GM19468 (cell line): Measurements from ENCODE around the gene CELSR3.

Experiments used
- ATAC-seq: cut with Tn5 transposase; IDR thresholded peaks from one replicate; pipeline ENCODE4 v1.9.1; 2021; ENCODE audit warnings: mild to moderate bottlenecking, moderate library complexity, moderate number of reproducible peaks; ENCODE audit not compliant: unreplicated experiment; ENCODE audit errors: extremely low read depth

Gene CELSR3

DNA sequence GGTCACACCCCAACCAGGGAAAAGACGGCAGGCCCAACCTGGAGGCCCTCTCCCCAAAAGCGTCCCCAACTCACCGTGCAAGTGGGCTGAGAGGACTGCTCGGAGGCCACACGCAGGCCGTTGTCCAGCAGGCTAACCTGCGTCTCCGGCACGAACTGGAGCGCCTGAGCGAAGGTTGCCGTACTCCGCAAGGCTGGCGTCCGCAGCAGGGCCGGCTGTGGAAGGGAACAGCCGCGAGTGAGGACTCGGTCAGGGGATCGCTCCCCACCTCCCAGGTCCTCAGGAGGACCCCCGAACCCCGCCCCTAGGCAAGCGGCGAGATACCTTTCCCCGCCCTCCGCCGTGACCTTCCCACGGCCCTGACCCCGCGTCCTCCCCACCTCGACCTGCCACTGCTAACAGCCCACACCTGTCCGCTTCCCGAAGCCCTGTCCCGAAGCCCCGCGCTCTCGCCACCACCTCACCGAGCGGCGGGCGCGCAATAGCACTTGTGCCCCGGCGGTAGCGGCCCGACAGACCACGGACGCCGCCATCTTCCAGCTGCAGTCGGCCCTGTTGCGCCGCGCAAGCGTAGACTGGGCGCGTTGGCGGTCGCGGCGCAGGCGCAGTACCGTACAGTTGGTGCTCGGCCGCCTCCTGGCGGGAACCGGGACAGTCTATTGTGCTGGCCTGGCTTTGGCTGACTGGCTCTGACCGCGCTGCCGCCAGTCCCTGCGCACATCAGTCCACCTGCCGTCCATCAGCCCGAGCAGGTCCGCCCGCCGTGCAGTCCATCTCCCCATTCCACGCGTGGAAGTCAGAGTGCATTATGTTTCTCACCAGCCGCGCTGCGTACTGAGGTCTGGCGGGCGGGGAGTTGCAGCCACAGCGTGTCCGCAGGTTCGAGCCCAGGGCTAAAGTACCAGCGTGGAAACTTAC, 53.3 kb downstream of the CELSR3 start, which contains the start of gene UQCRC1:
Gene UQCRC1, minus strand, starts transcription at position 559 of the 918 bp plus-strand sequence. Its CDS starts 26 bp downstream, at position 533.
- ATAC-seq, result peak; percentile 92

DNA sequence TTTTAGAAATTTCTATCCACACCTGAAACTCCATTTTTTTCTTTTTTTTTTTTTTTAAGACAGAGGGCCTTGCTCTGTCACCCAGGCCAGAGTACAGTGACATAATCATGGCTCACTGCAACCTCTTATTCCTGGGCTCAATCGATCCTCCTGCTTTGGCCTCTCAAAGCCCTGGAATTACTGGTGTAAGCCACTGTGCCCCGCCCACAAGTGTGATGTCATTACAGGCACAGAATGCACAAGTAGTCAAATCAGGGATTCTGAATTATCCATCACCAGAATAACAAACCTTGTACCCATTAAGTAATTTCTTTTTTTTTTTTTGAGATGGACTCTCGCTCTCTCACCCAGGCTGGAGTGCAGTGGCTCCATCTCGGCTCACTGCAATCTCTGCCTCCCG, 55.2 kb downstream of the CELSR3 start:
- ATAC-seq, result no peak

DNA sequence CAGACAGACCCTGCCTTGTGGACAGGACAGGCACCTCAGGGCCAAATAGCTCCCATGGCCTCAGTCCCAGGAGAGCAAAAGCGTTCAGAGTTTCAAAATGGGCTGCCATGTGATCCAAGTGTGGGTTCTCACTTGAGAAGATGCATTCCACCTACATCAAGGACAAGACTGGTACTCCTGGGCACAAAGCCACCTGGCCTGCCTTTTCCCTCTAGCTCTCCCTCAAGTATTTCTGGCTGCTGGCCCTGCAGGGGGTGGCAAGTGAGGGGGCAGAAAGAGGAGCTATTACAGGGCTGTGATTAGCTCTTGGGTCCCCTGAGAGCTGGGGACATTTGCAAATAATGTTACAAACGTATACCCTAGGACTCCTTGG, 61.1 kb downstream of the CELSR3 start:
- no peak for ATAC-seq

DNA sequence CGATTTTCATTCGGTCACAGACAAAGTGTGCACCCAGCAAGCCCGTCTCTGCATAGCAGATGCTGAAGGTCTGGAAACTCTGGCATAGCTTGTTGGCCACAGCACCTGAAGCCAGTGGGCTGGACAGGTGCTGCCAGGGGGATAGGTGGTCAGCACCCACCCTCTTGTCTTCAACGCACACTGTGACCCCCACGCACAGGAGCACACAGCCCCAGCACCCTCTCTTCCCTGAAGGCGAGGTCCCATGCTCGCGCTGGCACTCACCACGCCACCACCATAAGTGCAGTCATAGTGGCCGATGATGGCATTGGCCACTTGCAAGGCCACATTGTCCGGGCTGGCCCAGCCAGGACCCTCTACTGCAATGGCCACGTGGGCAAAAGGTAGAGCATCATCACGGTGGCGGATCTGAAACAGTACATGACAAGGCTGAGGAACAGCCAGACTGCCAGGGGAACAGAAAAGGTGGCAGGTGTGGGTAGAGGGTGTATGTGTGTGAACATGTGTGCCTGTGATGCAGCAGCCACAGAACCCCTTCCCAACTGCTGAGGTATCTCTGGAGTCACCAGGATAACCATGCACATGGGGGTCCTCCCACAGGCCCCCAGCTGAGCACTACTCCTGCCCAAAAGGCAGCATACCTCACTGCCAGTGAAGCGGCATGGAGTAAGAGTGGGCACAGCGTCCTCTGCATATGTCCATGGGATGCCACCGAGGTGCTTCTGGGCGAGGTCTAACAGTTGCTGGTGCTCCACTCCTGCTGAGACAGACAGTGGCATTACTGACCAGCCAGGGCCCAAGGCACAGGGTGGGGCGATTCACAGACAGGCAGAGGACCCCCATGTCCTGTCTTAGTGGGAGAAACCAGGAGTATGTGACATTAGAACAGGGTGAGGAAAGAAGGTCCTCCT, 61.7 kb downstream of the CELSR3 start:
- no peak for ATAC-seq

DNA sequence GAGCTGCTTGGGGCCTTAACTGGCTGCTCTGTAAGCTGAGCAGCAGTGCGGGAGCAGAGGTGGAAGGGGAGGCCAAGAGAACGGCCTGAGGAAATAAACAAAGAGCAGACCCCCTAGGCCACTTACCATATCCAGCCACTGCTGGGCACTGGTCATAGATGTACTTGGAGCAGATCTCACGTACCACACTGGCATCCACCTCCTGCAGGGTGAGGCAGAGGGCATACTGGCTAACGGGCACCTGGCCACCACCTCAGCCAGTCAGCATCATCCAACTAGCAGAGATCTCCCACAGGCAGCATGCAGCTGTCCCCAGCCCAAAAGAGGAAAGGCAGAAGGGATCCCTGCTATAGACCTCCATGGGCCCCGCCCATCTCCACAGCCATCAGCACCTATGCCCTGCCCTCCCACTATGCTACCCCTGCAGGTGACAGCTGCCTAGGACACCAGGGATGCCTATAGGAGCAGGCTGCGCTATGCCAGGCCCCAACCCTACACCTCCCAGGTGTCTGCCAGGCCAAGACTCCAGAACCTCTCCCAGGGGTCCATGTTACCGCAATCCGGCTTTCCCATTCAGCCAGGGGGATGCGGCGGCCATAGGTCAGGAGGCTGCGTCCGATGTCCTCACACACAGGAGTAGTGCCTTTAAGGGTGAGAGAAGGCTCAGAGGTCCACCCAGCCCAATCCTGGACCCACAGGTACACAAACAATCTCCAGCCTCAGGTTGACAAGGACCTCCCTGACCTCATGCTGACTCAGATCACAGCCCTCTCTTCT, 63.0 kb downstream of the CELSR3 start:
- no peak for ATAC-seq

DNA sequence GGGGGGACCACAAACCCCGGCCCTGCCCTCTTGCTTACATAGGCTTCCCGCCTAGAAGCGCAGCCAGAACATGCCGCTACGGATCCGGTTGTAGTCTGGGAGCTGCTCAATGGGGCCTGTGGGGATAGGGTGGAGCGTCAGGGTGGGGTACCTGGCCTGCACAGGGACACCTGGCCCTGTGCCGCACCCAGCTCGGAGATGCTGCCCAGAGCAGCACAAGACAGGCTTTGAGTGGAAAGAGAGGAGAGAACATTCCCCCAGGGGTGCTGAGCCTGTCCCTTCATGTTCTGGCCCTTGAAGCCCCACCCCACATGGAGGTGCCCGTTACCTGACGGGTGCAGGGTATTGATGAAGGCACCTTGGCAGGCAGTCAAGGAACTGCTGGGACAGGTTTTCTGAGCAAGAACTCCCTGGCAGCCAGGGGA, 63.6 kb downstream of the CELSR3 start:
- no peak for ATAC-seq

DNA sequence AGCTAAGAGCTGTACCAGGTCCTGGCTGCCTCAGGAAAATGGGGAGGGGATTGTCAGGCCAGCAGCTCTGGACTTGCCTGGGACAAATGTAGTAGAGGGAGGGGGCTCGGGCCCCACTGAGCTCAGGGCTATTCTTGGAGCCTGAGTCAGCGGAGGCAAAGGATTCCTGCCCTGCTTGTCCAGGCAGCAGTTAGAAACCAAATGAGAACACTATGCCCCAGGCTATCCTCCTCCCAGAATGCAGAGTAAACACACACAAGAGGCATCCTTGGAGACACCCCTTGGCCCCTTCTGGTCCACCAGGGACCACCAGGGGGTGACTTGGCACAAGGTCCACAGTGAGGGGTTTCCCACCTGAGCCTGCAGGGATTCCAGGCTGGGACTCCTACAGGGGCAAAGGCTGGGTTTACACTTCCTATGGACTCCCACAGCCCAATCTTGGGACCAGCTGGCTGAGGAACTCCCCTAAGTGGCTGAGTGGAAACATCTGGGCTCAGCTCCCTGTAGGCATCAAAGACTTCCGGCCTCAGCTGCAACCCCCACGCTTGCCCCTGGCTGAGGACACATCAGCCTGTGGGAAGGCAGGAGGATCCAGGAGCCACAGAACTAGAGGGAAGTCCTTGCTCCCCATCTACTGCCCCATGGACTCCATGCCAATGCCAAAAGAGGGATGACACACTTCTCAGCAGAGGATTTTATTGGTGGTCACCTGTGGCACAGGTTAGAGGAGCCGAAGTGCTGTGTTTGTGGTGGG, 64.2 kb downstream of the CELSR3 start:
- no peak for ATAC-seq

DNA sequence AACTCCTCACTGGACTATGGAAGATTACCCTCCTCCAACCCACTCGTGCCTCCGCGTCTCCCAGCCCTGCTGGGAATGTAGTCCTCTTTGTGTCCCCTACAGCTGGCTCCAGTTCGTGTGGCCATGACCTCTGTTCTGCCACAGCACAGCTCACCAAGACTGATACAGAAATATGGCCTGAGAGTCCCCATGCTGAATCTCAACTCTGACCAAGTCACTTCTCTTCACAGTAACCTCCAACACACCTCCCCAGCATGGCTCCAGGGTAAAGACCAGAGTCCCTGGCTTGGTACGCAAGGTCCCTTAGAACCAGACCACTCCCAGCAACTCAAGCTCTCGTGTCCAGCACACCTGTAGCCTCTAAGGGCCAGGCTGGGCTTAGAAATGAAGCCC, 65.3 kb downstream of the CELSR3 start:
- no peak for ATAC-seq

DNA sequence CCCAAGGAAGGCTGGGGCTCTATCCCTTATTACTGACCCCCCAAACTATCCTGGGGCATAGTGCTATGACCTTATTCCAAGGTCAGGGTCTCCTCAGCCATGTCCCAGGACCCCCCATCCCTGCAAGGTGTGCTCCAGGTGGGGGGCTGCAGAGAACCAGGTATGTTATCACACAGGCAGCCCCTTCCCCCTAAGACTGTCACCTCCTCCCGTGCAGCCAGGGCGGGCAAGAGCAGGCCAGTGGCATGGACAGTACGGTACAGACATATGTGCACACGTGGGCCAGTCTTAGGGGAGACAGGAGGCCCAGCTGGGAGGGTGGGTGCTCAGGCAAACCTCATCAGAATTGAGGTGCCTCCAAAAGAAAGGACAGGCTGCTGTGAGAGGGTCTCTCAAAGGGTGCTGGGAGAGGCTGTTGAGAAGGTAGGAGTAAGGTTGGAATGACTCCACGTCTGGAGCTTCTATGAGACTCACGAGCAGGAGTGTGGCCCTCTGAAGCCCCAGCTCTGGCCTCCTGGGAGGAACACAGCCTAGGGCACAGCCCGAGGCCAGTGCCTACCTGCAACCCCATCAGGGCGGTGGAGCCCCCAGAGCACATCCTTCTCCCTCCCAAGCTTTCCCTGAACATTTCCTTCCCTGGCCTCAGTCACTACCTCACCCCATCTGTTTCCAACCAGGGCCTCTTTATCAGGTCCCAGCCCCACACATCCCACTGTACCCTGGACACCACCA, 65.8 kb downstream of the CELSR3 start:
- ATAC-seq, result no peak

DNA sequence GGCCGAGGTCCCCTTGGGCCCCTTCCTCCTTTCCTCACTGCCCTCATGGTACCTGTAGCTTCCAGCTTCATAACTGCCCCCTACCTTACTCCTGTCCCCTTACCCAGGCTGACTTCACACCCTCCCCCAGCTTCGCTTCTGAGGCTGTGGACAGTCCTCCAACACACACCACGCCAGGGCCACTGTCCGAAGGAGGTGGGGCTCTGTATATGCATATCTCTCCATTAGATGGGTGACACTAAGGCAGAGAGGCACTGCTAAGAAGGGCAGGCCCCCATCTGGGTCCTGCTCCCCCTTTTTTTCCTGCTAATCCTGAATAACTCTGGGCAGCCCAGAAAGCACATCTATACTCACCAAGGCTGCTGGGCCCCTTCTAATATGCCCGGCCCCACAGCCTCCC, 66.5 kb downstream of the CELSR3 start:
- no peak for ATAC-seq

DNA sequence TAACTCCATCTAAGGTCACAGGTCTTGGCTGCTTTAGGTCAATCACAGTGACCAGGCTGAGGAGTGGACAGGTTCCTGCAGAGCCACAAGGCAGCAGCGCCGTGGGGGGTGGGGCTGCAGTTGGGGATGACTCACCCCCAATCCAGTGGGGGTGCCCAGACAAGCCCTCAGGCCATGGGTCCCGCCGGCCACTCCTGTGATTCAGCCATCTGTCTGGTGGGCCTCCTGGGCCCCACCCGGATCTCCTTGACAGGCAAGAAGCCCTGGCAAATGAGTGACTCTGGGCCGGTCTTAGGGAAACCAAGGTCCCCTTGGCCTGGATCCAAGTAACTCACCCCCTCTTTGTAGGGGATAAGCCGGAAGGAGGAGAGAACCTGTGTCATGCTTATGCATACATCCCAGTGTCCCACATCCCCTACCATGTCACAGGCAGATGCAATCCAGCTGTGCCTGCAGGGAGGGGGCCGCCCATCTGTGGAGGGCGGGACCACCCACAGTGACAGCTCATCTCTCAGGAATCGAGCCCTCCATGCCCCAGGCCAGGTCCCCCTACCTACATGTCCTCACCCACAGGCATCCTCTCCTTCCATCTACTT, 67.1 kb downstream of the CELSR3 start:
- no peak for ATAC-seq

DNA sequence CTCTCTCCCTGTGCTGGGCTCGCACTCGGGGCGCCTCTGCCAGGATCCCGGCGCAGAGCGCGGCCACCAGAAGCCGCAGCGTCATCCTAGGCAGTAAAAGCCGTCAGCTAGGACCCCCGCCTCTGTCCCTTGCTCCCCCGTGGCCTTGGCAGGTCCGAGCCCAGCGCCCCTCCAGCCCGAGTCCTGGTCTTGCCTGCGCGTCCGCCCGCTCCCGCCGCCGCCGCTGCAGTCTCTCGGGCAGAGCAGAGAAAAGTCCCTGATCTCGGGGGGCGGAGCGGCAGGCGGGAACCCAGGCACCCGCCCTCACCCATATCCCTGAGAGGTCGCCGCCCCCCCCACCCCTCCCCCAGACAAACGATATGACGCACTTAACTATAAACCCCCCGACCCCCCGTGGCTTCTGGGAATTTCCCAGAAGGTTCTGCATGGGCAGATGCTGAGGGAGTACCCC, 67.6 kb downstream of the CELSR3 start, which contains the start of gene COL7A1:
Gene COL7A1, minus strand, starts transcription at position 255 of the 451 bp plus-strand sequence. Its CDS starts 170 bp downstream, at position 85.
- no peak for ATAC-seq

DNA sequence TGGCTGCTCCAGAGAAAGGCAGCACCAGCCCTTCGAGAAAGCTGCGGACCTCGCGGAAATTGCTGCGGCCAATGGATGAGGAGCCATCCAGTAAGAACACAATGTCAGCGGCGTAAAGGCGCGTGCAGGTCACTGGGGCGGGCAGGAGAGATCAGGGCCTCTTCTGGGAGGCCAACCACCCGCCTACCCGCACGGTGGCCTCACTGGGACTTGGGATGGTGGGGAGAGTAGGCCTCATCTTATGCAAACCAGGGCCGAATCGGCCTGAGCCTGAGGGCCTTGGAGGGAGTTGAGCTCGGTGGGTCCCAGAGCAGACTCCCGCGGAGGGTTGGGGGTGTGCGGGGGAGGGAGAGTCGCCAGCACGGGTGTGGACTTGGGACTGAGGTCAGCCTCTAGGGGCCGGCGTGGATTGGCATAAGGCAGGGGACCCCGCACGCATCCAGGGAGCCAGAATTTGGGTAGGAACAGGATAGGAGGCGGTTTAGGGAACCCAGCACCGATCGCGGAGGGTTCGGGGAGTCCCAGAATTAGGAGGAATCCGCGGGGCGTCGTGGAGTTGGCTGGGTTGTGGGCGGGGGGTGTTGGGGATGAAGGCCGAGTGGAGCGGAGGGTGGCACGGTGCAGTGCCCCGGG, 68.2 kb downstream of the CELSR3 start:
- ATAC-seq, result no peak

DNA sequence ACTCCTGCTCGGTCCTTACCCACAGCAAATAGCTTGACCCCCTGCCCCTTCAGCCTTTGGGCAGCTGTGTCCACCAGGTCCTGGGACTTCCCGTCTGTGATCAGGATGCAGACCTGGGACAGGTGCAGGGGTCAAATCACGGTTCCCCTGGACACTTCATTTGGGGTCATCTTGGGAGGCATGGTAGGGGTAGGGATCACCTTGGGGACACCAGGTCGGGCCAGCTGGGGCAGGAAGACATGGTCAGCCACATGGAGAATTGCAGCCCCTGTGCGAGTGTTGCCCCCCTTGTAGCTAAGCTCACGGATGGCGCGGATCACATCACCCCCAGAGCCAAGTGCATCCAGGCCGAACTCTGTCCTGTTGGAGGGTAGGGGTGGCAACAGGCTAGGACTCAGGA, 69.3 kb downstream of the CELSR3 start:
- no peak for ATAC-seq

DNA sequence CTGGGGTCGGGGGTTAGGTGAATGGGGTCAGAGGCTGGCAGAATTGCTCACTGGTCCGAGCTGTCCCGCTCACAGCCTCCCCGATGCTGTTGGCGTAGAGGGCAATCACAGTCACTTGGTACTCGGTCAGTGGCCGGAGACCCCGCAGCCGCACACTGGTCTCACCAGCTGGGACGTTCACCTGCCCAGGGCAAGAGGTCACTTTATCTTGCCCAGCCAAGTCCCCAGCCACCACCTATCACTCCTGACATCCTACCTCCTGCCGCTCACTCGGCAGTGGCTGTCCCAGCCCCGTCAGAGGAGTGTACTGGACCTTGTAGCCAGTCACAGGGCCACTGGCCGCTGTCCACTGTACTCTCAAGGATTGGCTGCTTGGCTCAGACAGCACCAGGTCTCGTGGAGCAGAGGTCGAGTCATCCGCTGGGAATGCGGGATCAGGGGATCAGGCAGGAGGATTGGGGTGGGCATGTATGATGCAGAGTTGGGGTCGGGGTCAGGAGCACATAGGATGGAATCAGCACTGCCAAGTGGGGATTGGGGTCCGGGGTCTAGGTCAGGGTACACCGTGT, 70.1 kb downstream of the CELSR3 start:
- no peak for ATAC-seq

DNA sequence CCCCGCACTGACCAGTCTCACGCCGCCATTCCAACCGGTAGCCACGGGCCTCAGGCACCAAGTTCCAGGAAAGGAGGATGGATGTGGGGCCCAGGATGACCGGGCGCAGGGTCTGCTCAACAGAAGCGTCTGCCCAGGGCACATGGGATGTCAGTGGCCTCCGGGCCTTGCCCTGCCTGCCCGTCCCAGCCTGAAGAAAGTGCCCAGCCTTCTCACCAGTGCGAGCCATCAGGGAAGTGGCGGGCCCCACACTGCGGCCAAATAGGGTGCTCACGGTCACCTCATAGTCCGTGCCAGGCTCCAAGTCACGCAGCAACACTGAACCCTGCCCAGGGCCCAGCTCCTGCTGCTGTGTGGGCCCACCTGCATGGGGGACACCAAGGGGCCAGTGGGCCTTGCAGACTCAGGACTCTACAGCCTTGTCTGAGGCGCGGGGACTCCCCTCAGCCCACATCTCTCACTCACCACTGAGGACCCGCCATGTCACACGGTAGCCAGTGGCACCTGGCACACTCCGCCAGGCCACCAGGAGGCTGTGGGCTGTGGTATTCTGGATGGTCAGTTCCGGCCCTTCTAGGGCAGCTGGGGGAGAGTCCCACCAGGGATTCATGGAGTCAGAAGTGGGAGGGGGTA, 70.7 kb downstream of the CELSR3 start:
- ATAC-seq, result no peak

DNA sequence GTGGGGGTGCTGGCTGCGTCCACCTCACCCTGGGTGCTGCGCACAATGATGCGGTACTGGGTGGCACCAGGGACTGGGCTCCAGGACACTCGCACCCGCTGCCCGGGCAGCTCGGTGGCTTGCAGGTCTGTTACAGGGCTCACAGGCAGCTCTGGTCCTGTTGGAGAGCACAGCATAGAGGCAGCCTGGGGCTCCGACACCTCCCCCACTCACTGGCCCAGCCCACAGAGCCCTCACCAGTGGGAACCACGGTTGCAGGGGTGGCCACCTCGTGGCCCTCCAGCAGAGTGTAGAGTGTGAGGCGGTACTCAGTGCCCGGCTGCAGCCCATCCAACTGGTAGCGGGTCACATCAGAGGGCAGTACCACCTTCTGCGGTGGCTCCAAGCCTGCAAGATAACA, 71.2 kb downstream of the CELSR3 start:
- ATAC-seq, result no peak
